Measurements from ENCODE around the gene CTSG.

GRCh38 chr14:24609655-24610344 is 33.8 kb upstream of the CTSG start, which contains the start of gene GZMH:
- TF ChIP-seq EZH2 (IDR thresholded peaks at IDR 0.05; ENCODE audit: borderline replicate concordance, low read length) (no peak), CTCF (conservative IDR thresholded peaks at IDR 0.05 in 1 of 2, IDR thresholded peaks at IDR 0.05 in 1 of 2; ENCODE audit: extremely low read depth in 1 of 2, insufficient read depth in 1 of 2, low read depth in 1 of 2, low read length in 2 of 2) (no peak)
